Measurements from ENCODE around the gene NQO2.
"Not testable (repeated sequence)": the region's sequence is repeated elsewhere in the genome, so short reads cannot be mapped to it uniquely, and the experiment has no call there.

NQO2 gene

GRCh38 chr6:3013901-3014674 is 14.4 kb downstream of the NQO2 start:
- DNase-seq (ENCODE audit: low read depth in 3 of 3), result no peak

- DNase-seq (ENCODE audit: low read depth in 3 of 3), result no peak
These were observed 15.0 kb downstream of the NQO2 start for GRCh38 chr6:3014675-3015066.

GRCh38 chr6:3015144-3015543 is 15.4 kb downstream of the NQO2 start:
- no peak for DNase-seq (ENCODE audit: low read depth in 3 of 3)

- no peak for DNase-seq (ENCODE audit: low read depth in 3 of 3)
These were observed 17.0 kb downstream of the NQO2 start for GRCh38 chr6:3016473-3017280.

- DNase-seq (ENCODE audit: low read depth in 3 of 3), result no peak
These were observed 17.6 kb downstream of the NQO2 start for GRCh38 chr6:3017304-3017703.

- DNase-seq (ENCODE audit: low read depth in 3 of 3), result no peak
These were observed 19.4 kb downstream of the NQO2 start for GRCh38 chr6:3019065-3019464.

- no peak for DNase-seq (ENCODE audit: low read depth in 3 of 3)
These were observed 20.1 kb downstream of the NQO2 start for GRCh38 chr6:3019749-3020320.

GRCh38 chr6:3020976-3021598 is 21.4 kb downstream of the NQO2 start:
- not testable (repeated sequence) for DNase-seq (ENCODE audit: low read depth in 3 of 3)

- peak in 2 of 3 experiments; percentile 14 to 23 for DNase-seq (ENCODE audit: low read depth in 3 of 3)
These were observed 23.3 kb downstream of the NQO2 start for GRCh38 chr6:3022765-3023662.

- peak; percentile 82 to 84 (median 82) for DNase-seq (ENCODE audit: low read depth in 3 of 3)
These were observed 24.2 kb downstream of the NQO2 start for GRCh38 chr6:3023663-3024483.

- no peak for DNase-seq (ENCODE audit: low read depth in 3 of 3)
These were observed 27.3 kb downstream of the NQO2 start for GRCh38 chr6:3026791-3027626.

- not testable (repeated sequence) for DNase-seq (ENCODE audit: low read depth in 3 of 3)
These were observed 28.5 kb downstream of the NQO2 start for GRCh38 chr6:3028156-3028555.

- DNase-seq (ENCODE audit: low read depth in 3 of 3), result no peak
These were observed 32.4 kb downstream of the NQO2 start for GRCh38 chr6:3031857-3032640.

GRCh38 chr6:3032986-3033385 is 33.3 kb downstream of the NQO2 start:
- DNase-seq (ENCODE audit: low read depth in 3 of 3), result no peak

GRCh38 chr6:3033652-3034051 is 34.0 kb downstream of the NQO2 start:
- no peak for DNase-seq (ENCODE audit: low read depth in 3 of 3)

GRCh38 chr6:3035397-3035796 is 35.7 kb downstream of the NQO2 start:
- no peak for DNase-seq (ENCODE audit: low read depth in 3 of 3)

GRCh38 chr6:3036861-3037637 is 37.4 kb downstream of the NQO2 start:
- DNase-seq (ENCODE audit: low read depth in 3 of 3), result no peak
